Sigmoid colon (tissue), 3 donors: Measurements from ENCODE around the gene ANKS1A.

Experiments
- POLR2A ChIP-seq, 2 donors: fragments of 450-650 bp; IDR thresholded peaks; one replicate each; pipeline ENCODE4 v1.6.1; 2016; ENCODE audit warnings: antibody characterized with exemption in 2 of 2, mild to moderate bottlenecking in 2 of 2, moderate library complexity in 2 of 2
- TF ChIP-seq, protein P1 (sequence below), 4 experiments: fragments of 450-650 bp in 3 of 4; fragments of 200-600 bp in 1 of 4; IDR thresholded peaks; one replicate each; pipeline ENCODE4 v1.5.1; 2016 to 2019; ENCODE audit warnings: antibody characterized with exemption in 4 of 4, mild to moderate bottlenecking in 3 of 4, moderate library complexity in 2 of 4

DNA sequence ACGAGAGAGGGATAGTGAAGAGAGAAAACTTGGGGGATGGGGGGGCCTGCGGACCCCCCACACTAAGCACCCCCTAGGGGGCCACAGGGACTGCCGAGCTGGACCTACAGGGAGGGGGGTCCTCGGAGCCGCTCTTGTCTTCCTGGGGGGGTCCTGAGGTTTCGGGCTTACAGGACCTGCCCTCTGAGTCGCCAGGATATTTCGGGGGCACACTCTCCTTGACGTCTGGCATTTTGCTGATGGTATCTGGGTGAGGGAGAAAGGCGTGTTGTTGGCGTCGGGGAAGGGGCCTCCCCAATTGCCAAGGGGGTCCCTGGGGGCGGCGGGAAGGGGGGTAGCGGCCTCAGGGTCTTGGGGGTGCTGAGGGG lies 251.6 kb downstream of the ANKS1A start:
- no peak for TF ChIP-seq POLR2A (IDR thresholded peaks at IDR 0.05)
- TF ChIP-seq, protein P1, sequence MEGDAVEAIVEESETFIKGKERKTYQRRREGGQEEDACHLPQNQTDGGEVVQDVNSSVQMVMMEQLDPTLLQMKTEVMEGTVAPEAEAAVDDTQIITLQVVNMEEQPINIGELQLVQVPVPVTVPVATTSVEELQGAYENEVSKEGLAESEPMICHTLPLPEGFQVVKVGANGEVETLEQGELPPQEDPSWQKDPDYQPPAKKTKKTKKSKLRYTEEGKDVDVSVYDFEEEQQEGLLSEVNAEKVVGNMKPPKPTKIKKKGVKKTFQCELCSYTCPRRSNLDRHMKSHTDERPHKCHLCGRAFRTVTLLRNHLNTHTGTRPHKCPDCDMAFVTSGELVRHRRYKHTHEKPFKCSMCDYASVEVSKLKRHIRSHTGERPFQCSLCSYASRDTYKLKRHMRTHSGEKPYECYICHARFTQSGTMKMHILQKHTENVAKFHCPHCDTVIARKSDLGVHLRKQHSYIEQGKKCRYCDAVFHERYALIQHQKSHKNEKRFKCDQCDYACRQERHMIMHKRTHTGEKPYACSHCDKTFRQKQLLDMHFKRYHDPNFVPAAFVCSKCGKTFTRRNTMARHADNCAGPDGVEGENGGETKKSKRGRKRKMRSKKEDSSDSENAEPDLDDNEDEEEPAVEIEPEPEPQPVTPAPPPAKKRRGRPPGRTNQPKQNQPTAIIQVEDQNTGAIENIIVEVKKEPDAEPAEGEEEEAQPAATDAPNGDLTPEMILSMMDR (IDR thresholded peaks at IDR 0.05): no peak
